ENCODE results near the gene EMILIN2.

EMILIN2 gene

GRCh38 chr18:2898186-2898640, 51.4 kb downstream of the EMILIN2 start:
- Histone ChIP-seq H3K56ac (ENCODE audit: low read length) (no peak overlapping the region), H2BK120ac (ENCODE audit: low read depth, low read length) (no peak overlapping the region), H3K4ac (ENCODE audit: low read depth, low read length) (no peak overlapping the region), H3K23ac (ENCODE audit: low read length) (no peak overlapping the region), H3K4me1 (ENCODE audit: control insufficient read depth, low read depth, low read length) (no peaks in the 10 kb centered on the region), H2AK5ac (ENCODE audit: low read length) (no peak overlapping the region), H2BK5ac (ENCODE audit: low read length) (no peak overlapping the region), H3K36me3 (ENCODE audit: control insufficient read depth, insufficient read depth, low read length) (no peaks in the 10 kb centered on the region), H4K8ac (ENCODE audit: low read depth, low read length) (no peak overlapping the region), H3K18ac (ENCODE audit: low read length) (no peak overlapping the region), H3K79me1 (ENCODE audit: low read length) (no peaks in the 10 kb centered on the region), H3K4me3 (ENCODE audit: low read length) (no peak overlapping the region), H4K5ac (ENCODE audit: low read length) (no peak overlapping the region), H3K4me2 (ENCODE audit: low read length) (no peak overlapping the region), H3K27ac (ENCODE audit: low read depth, low read length) (no peak overlapping the region), H3K79me2 (ENCODE audit: control insufficient read depth, insufficient read depth, low read length) (no peaks in the 10 kb centered on the region), H3K9ac (ENCODE audit: low read length) (no peak overlapping the region), H3K27me3 (ENCODE audit: insufficient read depth, low read length, poor library complexity) (no peaks in the 10 kb centered on the region), H2BK15ac (replicated peaks; ENCODE audit: low read depth) (no peak overlapping the region)
- DNase-seq, result peak; percentile 19
- WGBS (ENCODE audit: extremely low coverage, insufficient coverage, low lambda C conversion rate), result no CpG with 5 or more reads among the region's 6 CpGs

GRCh38 chr18:2900684-2901422, 54.0 kb downstream of the EMILIN2 start:
- H3K4me2 ChIP-seq (ENCODE audit: low read length), result no peak overlapping the region
- no peak overlapping the region for H4K8ac ChIP-seq (ENCODE audit: low read depth, low read length)
- H2BK120ac ChIP-seq (ENCODE audit: low read depth, low read length), result no peak overlapping the region
- no peaks in the 10 kb centered on the region for H3K27me3 ChIP-seq (ENCODE audit: insufficient read depth, low read length, poor library complexity)
- H3K56ac ChIP-seq (ENCODE audit: low read length), result no peak overlapping the region
- no peaks in the 10 kb centered on the region for H3K79me1 ChIP-seq (ENCODE audit: low read length)
- no peak for DNase-seq
- no peak overlapping the region for H3K4me3 ChIP-seq (ENCODE audit: low read length)
- no peak overlapping the region for H2BK15ac ChIP-seq (replicated peaks; ENCODE audit: low read depth)
- H3K27ac ChIP-seq (ENCODE audit: low read depth, low read length), result no peak overlapping the region
- no peaks in the 10 kb centered on the region for H3K4me1 ChIP-seq (ENCODE audit: control insufficient read depth, low read depth, low read length)
- H3K18ac ChIP-seq (ENCODE audit: low read length), result no peak overlapping the region
- no CpG with 5 or more reads among the region's 8 CpGs for WGBS (ENCODE audit: extremely low coverage, insufficient coverage, low lambda C conversion rate)
- no peaks in the 10 kb centered on the region for H3K36me3 ChIP-seq (ENCODE audit: control insufficient read depth, insufficient read depth, low read length)
- H3K23ac ChIP-seq (ENCODE audit: low read length), result no peak overlapping the region
- H2BK5ac ChIP-seq (ENCODE audit: low read length), result no peak overlapping the region
- no peaks in the 10 kb centered on the region for H3K79me2 ChIP-seq (ENCODE audit: control insufficient read depth, insufficient read depth, low read length)
- H2AK5ac ChIP-seq (ENCODE audit: low read length), result no peak overlapping the region
- H4K5ac ChIP-seq (ENCODE audit: low read length), result no peak overlapping the region
- H3K4ac ChIP-seq (ENCODE audit: low read depth, low read length), result no peak overlapping the region
- no peak overlapping the region for H3K9ac ChIP-seq (ENCODE audit: low read length)

- WGBS (ENCODE audit: extremely low coverage, insufficient coverage, low lambda C conversion rate), result 100% methylated on average over 1 of the region's 14 CpGs
- Histone ChIP-seq H2BK5ac (ENCODE audit: low read length) (no peak overlapping the region), H2AK5ac (ENCODE audit: low read length) (no peak overlapping the region)
Measured at GRCh38 chr18:2901423-2901985, 54.7 kb downstream of the EMILIN2 start.

GRCh38 chr18:2902327-2902726, 55.5 kb downstream of the EMILIN2 start:
- no peak for DNase-seq
- Histone ChIP-seq H3K4ac (ENCODE audit: low read depth, low read length) (no peak overlapping the region), H3K4me1 (ENCODE audit: control insufficient read depth, low read depth, low read length) (no peaks in the 10 kb centered on the region), H2BK120ac (ENCODE audit: low read depth, low read length) (no peak overlapping the region), H3K4me3 (ENCODE audit: low read length) (no peak overlapping the region), H3K79me1 (ENCODE audit: low read length) (no peaks in the 10 kb centered on the region), H3K9ac (ENCODE audit: low read length) (no peak overlapping the region), H3K79me2 (ENCODE audit: control insufficient read depth, insufficient read depth, low read length) (peaks cover under 1% of the 10 kb centered on the region), H3K18ac (ENCODE audit: low read length) (no peak overlapping the region), H4K8ac (ENCODE audit: low read depth, low read length) (no peak overlapping the region), H2BK15ac (replicated peaks; ENCODE audit: low read depth) (no peak overlapping the region), H3K36me3 (ENCODE audit: control insufficient read depth, insufficient read depth, low read length) (no peaks in the 10 kb centered on the region), H3K56ac (ENCODE audit: low read length) (no peak overlapping the region), H2BK5ac (ENCODE audit: low read length) (no peak overlapping the region), H4K5ac (ENCODE audit: low read length) (no peak overlapping the region), H3K4me2 (ENCODE audit: low read length) (no peak overlapping the region), H3K27me3 (ENCODE audit: insufficient read depth, low read length, poor library complexity) (no peaks in the 10 kb centered on the region), H2AK5ac (ENCODE audit: low read length) (no peak overlapping the region), H3K27ac (ENCODE audit: low read depth, low read length) (no peak overlapping the region), H3K23ac (ENCODE audit: low read length) (no peak overlapping the region)
- WGBS (ENCODE audit: extremely low coverage, insufficient coverage, low lambda C conversion rate), result no CpG with 5 or more reads among the region's 7 CpGs

More at GRCh38 chr18:2901423-2901985, 54.7 kb downstream of the EMILIN2 start:
- H3K18ac ChIP-seq (ENCODE audit: low read length), result no peak overlapping the region
- DNase-seq, result no peak
- no peak overlapping the region for H3K56ac ChIP-seq (ENCODE audit: low read length)
- no peaks in the 10 kb centered on the region for H3K27me3 ChIP-seq (ENCODE audit: insufficient read depth, low read length, poor library complexity)
- H2BK15ac ChIP-seq (replicated peaks; ENCODE audit: low read depth), result no peak overlapping the region
- no peak overlapping the region for H3K27ac ChIP-seq (ENCODE audit: low read depth, low read length)
- H3K36me3 ChIP-seq (ENCODE audit: control insufficient read depth, insufficient read depth, low read length), result no peaks in the 10 kb centered on the region
- H3K4me3 ChIP-seq (ENCODE audit: low read length), result no peak overlapping the region
- H4K5ac ChIP-seq (ENCODE audit: low read length), result no peak overlapping the region
- no peak overlapping the region for H3K4ac ChIP-seq (ENCODE audit: low read depth, low read length)
- H3K79me2 ChIP-seq (ENCODE audit: control insufficient read depth, insufficient read depth, low read length), result no peaks in the 10 kb centered on the region
- H3K4me2 ChIP-seq (ENCODE audit: low read length), result no peak overlapping the region
- no peak overlapping the region for H3K9ac ChIP-seq (ENCODE audit: low read length)
- H4K8ac ChIP-seq (ENCODE audit: low read depth, low read length), result no peak overlapping the region
- H3K4me1 ChIP-seq (ENCODE audit: control insufficient read depth, low read depth, low read length), result no peaks in the 10 kb centered on the region
- H3K79me1 ChIP-seq (ENCODE audit: low read length), result no peaks in the 10 kb centered on the region
- H3K23ac ChIP-seq (ENCODE audit: low read length), result no peak overlapping the region
- no peak overlapping the region for H2BK120ac ChIP-seq (ENCODE audit: low read depth, low read length)

- WGBS (ENCODE audit: extremely low coverage, insufficient coverage, low lambda C conversion rate), result no CpG with 5 or more reads among the region's 5 CpGs
- H3K9ac ChIP-seq (ENCODE audit: low read length), result no peak overlapping the region
- no peak overlapping the region for H3K56ac ChIP-seq (ENCODE audit: low read length)
- H4K8ac ChIP-seq (ENCODE audit: low read depth, low read length), result no peak overlapping the region
- H2AK5ac ChIP-seq (ENCODE audit: low read length), result no peak overlapping the region
- H3K36me3 ChIP-seq (ENCODE audit: control insufficient read depth, insufficient read depth, low read length), result no peaks in the 10 kb centered on the region
- no peak overlapping the region for H2BK5ac ChIP-seq (ENCODE audit: low read length)
- H3K27me3 ChIP-seq (ENCODE audit: insufficient read depth, low read length, poor library complexity), result no peaks in the 10 kb centered on the region
- H3K4me3 ChIP-seq (ENCODE audit: low read length), result no peak overlapping the region
- no peak overlapping the region for H2BK120ac ChIP-seq (ENCODE audit: low read depth, low read length)
- H3K18ac ChIP-seq (ENCODE audit: low read length), result no peak overlapping the region
- H2BK15ac ChIP-seq (replicated peaks; ENCODE audit: low read depth), result no peak overlapping the region
- H3K4ac ChIP-seq (ENCODE audit: low read depth, low read length), result no peak overlapping the region
- H3K79me2 ChIP-seq (ENCODE audit: control insufficient read depth, insufficient read depth, low read length), result peaks cover 3% of the 10 kb centered on the region
- peaks cover 4% of the 10 kb centered on the region for H3K79me1 ChIP-seq (ENCODE audit: low read length)
- DNase-seq, result no peak
- no peak overlapping the region for H4K5ac ChIP-seq (ENCODE audit: low read length)
- no peak overlapping the region for H3K27ac ChIP-seq (ENCODE audit: low read depth, low read length)
- H3K4me1 ChIP-seq (ENCODE audit: control insufficient read depth, low read depth, low read length), result no peaks in the 10 kb centered on the region
- H3K4me2 ChIP-seq (ENCODE audit: low read length), result no peak overlapping the region
- H3K23ac ChIP-seq (ENCODE audit: low read length), result no peak overlapping the region
Measured at GRCh38 chr18:2903006-2903405, 56.2 kb downstream of the EMILIN2 start.

All from mesendoderm (in vitro differentiated cells).